T47D (cell line): Measurements from ENCODE around the gene EXTL1.

ENCODE experiments used
- DNase-seq, 2 experiments: peaks; one replicate each; pipeline versions ENCODE4 v3.0.0 to v3.0.0-alpha.2; 2011 to 2012; ENCODE audit warnings: low read depth in 1 of 2, low spot score in 1 of 2
- JUND ChIP-seq: IDR thresholded peaks from 2 replicates; pipeline ENCODE4 v1.6.1; 2012; ENCODE audit warnings: low read depth
- in situ Hi-C: cut with HindIII; loops from 2 replicates; pipeline ENCODE4 v1.10.0; 2016; ENCODE audit warnings: low sequenced_read_pairs, low pct_unique_long_range_greater_than_20kb

The EXTL1 gene

DNA sequence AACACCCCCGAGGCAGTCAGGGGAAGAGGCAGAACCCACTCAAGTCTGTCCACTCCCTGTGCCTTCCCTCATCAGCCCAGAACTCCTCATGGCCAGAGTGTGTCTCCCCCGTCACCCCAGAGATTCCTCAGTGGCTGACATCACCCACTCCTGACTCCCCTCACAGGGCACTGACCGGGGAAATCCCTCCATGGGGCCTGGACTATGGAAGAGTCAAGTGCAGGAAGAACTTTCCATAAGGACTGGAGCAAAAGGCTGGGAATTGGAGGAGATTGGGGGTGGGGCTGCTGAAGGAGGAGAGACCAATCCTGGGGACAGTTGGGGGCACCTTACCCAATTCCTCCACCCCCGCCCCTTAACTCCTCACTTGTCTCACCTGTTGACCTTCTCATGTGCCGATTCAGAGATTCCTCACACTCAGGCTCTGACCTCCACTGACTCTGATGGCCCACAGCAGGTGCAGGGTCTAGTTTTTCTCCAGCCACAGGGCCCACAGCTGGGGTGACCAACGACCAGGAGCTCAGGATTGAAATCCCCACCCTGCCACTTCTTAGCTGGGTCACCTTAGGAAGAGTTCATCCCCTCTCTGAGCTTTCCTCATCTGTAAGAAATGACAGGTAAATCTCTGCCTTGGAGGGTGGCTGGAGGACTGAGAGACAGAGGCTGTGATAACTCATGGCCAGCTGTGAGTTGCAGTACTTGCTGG is 481 bp upstream of the EXTL1 start:
- in situ Hi-C loops: no loop called here
- TF ChIP-seq JUND: no peak
- no peak for DNase-seq

DNA sequence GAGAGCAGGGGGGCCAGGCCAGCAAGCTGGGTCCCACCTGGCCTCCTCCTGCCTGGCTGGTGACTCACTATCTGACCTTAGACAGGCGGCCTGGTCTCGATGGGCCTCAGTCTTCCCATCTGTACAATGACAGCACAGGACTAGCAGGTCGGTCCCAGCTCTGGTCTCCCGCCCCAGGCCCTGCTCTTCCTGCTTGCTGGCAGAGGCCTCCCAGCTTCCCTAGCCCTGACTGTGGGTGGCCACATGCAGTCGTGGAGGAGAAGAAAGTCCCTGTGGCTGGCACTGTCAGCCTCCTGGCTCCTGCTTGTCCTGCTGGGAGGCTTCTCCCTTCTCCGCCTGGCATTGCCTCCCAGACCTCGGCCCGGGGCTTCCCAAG is 817 bp downstream of the EXTL1 start:
- no peak for DNase-seq
- TF ChIP-seq JUND: no peak
- in situ Hi-C loops: no loop called here

DNA sequence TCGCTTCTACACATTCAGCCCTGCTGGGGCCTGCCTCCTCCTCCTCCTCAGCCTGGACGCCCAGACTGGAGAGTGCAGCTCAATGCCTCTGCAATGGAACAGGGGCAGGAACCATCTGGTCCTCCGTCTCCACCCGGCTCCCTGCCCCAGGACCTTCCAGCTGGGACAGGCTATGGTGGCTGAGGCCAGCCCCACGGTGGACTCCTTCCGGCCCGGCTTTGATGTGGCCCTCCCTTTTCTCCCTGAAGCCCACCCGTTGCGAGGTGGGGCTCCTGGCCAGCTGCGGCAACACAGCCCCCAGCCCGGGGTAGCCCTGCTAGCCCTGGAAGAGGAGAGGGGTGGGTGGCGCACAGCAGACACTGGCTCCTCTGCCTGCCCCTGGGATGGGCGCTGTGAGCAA is 1.4 kb downstream of the EXTL1 start:
- in situ Hi-C loops: no loop called here
- no peak for TF ChIP-seq JUND
- DNase-seq: no peak

DNA sequence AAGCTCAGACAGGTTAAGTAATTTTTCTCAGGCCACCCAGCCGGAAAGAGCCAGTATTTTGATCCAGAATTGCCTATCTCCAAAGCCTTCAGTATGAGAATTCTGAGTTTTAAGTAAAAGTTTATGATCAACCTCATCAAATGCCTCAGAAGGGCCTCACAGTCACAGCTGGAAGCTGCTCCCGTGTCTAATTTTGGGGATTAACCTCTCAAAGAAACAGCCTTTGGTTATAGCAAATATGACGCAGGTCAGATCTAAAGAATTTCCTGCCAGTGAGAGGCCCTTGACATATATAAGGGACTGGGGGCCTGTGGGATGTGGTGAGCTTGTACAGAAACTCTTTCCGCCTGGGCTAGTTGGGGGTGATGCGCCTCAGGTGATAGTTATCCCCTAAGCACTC is 2.3 kb downstream of the EXTL1 start:
- no peak for TF ChIP-seq JUND
- DNase-seq: no peak
- in situ Hi-C loops: no loop called here

DNA sequence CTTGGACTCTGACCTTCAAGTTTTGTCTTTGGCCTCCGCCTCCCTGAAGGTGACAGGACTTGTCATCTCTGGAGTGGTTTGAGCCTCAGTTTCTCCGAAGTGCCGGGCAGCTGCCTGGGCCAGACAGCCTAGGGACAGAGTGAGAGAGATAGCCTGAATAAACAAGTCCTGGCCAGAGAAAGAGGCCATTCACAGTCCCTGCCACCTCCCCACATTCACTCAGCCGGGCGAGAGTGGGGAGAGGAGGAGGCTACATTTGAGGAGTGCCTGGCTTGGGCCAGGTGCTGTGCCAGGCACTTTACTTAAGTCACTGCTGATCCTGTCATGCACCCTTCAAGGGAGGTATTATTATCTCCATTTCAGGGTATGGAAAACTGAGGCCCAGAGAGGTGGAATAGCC is 3.5 kb downstream of the EXTL1 start:
- in situ Hi-C loops: no loop called here
- no peak for TF ChIP-seq JUND
- no peak for DNase-seq

DNA sequence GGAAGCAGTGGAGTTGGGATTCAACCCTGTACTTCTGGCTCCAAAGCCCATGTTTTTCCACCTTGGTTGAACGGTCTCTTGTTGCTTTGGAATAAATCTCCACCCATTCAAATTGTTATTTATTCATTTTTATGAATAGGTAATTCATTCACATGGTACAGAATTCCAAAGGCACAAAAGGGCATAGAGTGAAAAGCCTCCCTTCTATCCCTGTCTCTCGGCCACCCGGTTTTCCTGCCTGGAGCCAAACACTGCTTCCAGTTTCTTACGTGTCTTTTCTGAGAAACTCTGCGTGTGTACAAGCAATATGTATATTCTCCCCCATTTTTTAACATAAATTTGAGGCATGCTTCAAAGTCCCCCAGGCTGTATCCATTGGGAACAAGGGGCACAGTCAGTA is 3.9 kb downstream of the EXTL1 start:
- no peak for TF ChIP-seq JUND
- no peak for DNase-seq
- in situ Hi-C loops: no loop called here

DNA sequence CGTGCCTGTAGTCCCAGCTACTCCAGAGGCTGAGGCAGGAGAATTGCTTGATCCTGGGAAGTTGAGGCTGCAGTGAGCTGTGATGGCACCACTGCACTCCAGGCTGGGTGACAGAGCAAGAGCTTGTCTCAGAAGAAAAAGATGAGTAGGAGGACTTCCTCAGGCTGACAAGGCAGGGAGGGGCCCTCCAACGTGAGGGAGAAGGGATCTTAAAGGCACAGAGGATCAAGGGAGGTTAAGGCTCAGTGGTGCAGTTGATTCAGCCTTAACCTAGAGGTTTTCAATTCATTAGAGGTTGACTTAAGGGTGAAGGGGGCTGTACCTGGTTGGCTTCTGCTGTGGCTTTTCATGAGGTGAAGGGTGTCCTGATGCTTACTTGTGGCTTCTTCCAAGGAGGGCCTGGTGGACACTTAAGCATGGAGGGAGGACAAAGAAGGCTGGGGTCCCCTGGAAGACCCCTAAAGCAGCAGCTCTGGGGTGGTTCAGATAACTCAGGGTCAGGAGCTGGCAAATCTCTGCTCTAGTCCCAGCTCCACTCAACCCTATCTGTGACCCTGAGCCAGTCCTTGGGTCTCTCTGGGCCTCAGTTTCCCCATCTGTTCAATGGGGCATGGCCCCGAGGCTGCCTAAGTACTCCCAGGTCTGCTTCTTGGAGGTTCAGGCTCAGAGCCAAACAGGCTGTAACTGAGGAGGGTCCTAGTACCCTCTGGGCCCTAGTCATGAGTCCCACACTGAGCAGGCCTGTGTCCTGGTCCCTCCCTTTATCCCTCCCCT is 6.3 kb downstream of the EXTL1 start:
- no peak for TF ChIP-seq JUND
- in situ Hi-C loops: no loop called here
- no peak for DNase-seq

DNA sequence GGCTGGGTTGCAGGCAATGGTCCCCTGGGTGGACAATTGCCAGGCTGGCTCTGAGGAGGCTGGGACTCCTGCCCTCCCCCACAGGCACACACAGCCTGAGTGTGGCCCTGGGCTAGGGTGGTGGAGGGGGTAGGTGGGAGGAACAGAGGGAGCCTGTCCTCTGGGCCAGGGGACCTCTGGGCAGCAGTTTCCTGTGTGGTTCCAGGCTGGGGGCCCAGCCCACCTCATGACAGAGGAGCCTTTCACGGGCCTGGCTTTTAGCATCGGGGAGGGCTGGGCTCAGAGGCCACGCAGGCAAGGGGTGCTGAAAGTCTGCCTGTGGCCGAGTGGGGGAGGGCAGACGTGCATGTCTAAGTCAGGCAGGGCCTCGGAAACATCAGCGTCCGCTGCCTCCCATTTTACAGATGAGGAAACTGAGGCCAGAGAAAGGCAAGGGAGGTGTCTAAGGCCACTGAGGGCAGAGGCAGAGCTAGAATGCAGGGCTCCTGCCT is 7.0 kb downstream of the EXTL1 start:
- TF ChIP-seq JUND: no peak
- no peak for DNase-seq
- in situ Hi-C loops: no loop called here

DNA sequence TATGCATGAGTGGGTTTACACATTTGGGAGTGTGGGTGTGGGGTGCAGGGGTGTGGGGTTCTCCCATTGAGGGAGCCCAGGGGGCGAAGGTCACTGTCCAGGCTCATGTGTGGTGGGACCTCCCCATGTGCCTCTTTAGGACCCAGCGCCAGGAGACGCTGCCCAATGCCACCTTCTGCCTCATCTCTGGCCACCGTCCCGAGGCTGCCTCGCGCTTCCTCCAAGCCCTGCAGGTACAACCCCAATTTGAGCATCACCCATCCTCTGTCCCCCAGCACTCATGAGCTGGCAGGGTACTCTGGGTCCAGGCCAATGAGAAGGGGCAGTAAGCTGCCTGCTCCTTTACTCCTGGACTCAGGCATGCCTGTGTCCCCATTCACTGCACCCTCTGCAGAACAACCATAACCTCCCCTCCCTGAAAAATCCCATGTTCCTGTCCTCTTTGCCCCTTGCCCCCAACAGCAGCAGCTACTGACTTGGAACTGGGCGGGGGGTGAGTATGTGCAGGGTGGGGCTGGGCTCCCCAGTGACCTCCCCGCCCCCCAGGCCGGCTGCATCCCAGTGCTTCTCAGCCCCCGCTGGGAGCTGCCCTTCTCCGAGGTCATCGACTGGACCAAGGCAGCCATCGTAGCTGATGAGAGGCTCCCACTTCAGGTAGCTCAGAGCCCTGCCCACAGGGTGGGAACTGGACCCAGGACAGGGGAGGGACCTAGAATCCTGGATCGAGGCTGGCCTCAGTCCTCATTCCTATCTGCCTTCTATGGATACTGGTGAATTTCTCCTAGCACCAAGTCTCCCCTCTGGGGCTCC is 7.7 kb downstream of the EXTL1 start:
- DNase-seq: no peak
- no peak for TF ChIP-seq JUND
- in situ Hi-C loops: no loop called here

DNA sequence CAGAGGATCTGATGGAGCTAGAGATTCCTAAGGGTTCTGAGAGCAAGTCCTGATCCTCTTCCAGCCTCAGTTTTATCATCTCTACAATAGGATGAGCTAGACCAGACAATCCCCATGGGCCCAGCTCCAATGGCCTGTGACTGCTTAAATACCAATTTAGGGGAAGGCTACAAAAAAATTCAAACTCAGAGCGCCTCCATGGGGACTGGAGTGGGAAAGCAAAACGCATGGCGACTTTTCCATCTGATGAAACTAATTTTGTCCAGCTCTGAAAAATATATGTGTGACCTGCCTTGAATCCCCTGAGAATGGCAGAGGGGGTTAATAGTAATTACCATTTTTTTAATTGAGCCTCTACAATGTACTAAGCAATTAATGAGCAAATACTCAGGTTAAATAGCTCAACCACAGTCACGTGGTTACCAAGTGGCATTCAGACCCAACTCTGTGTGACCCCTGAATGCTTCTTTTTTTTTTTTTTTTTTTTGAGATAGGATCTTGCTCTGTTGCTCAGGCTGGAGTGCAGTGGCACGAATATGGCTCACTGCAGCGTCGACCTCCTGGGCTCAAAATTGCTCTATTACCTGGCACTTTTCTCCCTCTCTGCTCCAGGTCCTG is 8.4 kb downstream of the EXTL1 start:
- TF ChIP-seq JUND: no peak
- DNase-seq: no peak
- in situ Hi-C loops: no loop called here

DNA sequence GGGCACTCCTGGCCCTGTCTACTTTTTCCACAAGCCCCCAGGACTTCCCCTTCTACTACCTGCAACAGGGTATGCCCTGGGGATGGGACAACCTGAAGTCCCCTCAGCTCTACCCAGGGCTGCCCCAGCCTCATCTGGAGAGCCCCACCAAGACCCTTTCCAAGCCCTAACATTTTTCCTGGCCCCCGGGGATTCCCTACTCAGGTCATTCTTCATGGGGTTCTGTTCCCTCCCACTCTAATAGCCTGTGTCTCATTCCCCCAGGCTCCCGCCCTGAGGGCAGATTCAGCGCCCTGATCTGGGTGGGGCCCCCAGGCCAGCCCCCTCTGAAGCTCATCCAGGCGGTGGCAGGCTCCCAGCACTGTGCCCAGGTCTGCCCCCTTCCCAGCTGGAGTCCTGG is 9.6 kb downstream of the EXTL1 start:
- in situ Hi-C loops: no loop called here
- TF ChIP-seq JUND: no peak
- no peak for DNase-seq

DNA sequence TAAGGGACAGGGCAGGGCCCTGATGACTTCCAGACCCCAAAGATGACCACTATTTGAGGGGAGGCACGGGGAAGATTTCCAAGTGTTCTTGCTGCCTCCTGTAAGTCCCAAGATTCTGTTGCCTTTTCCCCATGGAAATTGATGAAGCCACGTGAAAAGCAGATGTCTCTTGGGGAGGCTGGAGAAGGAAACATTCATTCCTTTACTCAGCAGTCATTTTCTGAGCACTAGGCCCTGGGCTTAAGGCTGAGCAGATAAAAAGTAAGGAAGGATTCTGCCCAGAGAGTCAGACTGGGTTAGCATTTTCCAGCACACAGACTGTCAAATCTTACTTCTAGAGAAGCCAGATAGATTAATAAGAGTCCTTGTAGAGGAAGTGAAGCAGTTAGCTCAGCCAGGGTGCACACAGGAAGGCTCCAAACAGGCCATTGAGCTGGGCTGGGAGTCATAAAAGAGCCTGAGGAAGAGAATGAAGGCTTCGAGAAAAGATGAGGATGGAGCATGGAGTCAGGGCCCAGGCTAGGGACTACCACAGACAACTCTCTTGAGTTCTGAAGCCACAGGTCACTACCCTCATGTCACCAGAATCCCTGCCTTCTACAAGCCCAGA is 10.1 kb downstream of the EXTL1 start:
- no peak for TF ChIP-seq JUND
- in situ Hi-C loops: no loop called here

More for the DNA sequence above, 10.1 kb downstream of the EXTL1 start:
- no peak for DNase-seq
